ENCODE measurements around the gene PAPPA2. TPM values are rescaled to one million over a fixed set of nuclear protein-coding genes. Genes with fewer than 3 reads are reported as not detected.

The PAPPA2 gene
- total RNA-seq, 2 experiments from 2014 or later: 0.25 to 0.46 TPM

DNA sequence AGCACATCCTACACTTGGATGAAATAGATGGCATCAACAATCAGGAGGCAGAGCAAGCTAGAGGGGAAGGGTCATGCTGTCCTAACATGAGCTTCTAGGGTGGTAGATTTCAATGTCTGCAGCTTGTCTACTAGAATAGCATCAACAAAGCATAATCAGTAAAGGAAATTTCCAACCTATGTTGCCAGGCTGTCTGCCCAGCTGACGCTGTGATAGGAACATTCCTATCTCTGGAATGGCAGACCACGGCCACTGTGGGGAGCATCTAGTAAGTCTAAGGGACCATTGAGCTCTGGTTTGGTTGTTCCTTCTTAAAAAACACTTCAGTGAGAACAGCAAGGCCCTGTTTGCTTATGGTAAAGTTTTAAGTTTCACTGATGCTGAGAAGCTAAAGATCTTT, 206.8 kb downstream of the PAPPA2 start:
- CTCF ChIA-PET: no interaction called here
- no peaks in the 10 kb centered on the region for H3K9me3 Mint-ChIP-seq
- H3K36me3 Mint-ChIP-seq (ENCODE audit: low read depth): no peaks in the 10 kb centered on the region

DNA sequence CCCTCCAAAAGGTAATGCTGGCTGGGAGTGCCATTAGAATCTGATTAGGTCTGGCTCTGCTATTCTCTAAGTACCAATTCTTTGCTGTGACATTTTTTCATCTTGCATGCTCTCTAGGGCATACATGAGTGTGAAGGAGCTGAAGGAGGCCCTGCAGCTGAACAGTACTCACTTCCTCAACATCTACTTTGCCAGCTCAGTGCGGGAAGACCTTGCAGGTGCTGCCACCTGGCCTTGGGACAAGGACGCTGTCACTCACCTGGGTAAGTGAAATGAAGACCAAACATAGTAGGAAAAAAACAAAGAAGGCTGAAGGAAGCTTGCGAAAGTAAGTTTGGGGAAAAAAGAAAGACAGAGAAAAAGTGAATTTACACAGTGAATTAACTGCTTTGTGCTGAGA, 207.9 kb downstream of the PAPPA2 start:
- no peak overlapping the region for H3K27ac Mint-ChIP-seq
- no peaks in the 10 kb centered on the region for H3K27me3 Mint-ChIP-seq
- H3K4me3 Mint-ChIP-seq: no peak overlapping the region
- CTCF ChIA-PET: no interaction called here
- no peaks in the 10 kb centered on the region for H3K9me3 Mint-ChIP-seq
- no peaks in the 10 kb centered on the region for H3K4me1 Mint-ChIP-seq
- no peak for DNase-seq
- no peaks in the 10 kb centered on the region for H3K36me3 Mint-ChIP-seq (ENCODE audit: low read depth)
- POLR2A ChIA-PET: no interaction called here

More for the DNA sequence above, 206.8 kb downstream of the PAPPA2 start:
- Mint-ChIP-seq H3K27me3 (no peaks in the 10 kb centered on the region), H3K27ac (no peak overlapping the region), H3K4me1 (no peaks in the 10 kb centered on the region), H3K4me3 (no peak overlapping the region)
- no peak for DNase-seq
- POLR2A ChIA-PET: no interaction called here

DNA sequence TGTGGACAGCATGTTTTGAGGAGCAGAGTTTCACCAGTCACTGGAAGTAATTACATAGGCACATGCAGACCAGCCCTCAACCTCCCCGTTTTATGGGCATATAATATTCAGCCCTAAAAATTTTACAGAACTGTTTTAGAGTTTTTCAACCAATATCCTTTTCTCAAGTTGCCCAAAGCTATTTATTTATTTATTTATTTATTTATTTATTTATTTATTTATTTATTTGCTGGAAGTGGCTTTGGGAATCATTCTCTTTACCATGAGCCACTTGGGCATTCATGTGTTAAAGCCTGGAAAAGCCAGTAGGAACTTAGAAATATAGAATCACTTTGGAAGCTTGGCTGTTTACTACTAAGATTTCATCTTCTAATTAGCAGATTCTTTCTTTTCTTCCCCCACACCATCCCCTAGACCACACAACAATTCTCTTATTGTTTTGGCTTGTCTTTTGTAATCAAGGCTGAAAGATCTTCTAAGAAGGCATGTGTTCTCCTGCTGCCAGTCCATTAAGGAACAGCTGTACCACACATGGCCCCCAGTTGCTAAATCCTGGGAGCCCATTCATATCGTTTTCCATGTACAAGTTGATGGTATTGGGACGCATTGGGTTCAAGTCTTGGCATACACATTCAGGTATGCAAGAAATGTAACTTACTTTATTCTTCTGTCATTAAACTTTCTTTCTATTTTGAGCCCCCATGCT, 220.0 kb downstream of the PAPPA2 start:
- ChIA-PET CTCF (interaction anchor here (0.7 kb wide), 1 partner anchor 1182 kb away, joined by 3 read pairs; no protein-coding TSS in a partner anchor), POLR2A (no interaction called here)
- Mint-ChIP-seq H3K27ac (no peak overlapping the region), H3K4me1 (no peaks in the 10 kb centered on the region), H3K9me3 (no peaks in the 10 kb centered on the region), H3K4me3 (no peak overlapping the region), H3K27me3 (no peaks in the 10 kb centered on the region), H3K36me3 (ENCODE audit: low read depth) (no peaks in the 10 kb centered on the region)
- DNase-seq: no peak

DNA sequence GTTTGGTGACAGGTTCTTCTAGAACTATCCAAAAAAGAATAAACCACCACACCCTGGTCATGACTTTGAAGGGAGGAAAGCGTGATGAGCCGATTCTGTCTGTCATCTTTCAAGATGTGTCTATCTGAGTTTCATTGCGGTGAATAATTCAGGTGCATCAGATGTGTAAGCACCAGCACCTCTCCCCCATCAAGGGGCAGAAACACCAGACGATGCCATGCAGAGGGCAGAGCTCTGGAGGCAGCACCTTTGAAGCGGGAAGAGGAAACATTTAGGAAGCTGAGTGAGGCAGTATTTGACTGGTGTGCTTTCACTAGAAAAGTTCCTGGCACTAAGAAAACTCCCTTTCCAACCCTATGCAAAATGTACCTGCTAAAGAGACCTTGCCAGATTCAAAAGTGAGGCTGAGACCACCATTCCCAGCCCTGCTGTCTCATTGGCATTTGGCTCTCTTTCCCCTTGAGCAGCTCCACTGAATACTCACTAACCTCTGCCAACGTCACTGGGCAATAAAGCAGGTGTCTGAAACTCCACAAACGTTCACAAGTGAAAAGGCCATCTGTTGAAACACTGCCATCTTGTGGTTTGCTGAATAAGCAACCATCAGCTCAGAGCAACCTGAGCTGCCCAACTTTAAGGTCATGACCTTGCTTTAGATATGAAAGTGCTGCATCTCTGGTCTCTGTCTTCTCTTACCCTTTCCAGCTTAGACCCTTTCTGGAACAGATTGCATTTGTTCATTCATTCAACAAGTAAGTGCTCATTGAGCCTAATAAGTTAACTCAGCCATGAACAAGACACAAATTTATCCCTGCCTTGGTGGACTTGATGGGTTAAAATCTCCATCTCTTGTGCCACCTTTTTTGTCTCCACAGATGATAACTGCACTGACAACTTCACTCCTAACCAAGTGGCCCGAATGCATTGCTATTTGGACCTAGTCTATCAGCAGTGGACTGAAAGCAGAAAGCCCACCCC, 228.6 kb downstream of the PAPPA2 start:
- Mint-ChIP-seq H3K4me1 (no peaks in the 10 kb centered on the region), H3K9me3 (no peaks in the 10 kb centered on the region), H3K27ac (no peak overlapping the region), H3K27me3 (no peaks in the 10 kb centered on the region), H3K4me3 (no peak overlapping the region), H3K36me3 (ENCODE audit: low read depth) (no peaks in the 10 kb centered on the region)
- DNase-seq: peak; percentile 35
- CTCF ChIA-PET: no interaction called here
- POLR2A ChIA-PET: no interaction called here

DNA sequence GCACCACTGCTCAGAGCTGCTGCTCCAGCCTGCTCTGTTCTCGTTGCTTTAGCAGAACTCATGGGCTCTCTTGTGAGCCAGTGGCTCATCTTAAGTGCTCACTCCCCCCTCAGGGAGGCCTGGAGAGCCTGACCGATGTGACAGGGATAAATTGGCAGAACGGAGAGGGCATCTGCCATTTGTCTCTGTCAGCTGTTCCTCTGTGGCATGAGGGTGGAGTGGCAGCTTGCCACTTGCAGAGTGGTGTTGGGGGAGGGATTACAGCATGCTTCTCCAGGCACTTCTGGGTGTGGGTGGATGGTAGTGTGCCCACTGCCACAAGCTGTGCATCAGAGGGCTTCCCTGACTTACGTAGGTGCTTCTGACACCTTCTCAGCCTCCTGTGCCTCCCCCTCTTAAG, 229.5 kb downstream of the PAPPA2 start:
- Mint-ChIP-seq H3K27me3 (no peaks in the 10 kb centered on the region), H3K9me3 (no peaks in the 10 kb centered on the region), H3K27ac (no peak overlapping the region), H3K4me1 (no peaks in the 10 kb centered on the region), H3K4me3 (no peak overlapping the region), H3K36me3 (ENCODE audit: low read depth) (no peaks in the 10 kb centered on the region)
- no peak for DNase-seq
- CTCF ChIA-PET: no interaction called here
- POLR2A ChIA-PET: no interaction called here

DNA sequence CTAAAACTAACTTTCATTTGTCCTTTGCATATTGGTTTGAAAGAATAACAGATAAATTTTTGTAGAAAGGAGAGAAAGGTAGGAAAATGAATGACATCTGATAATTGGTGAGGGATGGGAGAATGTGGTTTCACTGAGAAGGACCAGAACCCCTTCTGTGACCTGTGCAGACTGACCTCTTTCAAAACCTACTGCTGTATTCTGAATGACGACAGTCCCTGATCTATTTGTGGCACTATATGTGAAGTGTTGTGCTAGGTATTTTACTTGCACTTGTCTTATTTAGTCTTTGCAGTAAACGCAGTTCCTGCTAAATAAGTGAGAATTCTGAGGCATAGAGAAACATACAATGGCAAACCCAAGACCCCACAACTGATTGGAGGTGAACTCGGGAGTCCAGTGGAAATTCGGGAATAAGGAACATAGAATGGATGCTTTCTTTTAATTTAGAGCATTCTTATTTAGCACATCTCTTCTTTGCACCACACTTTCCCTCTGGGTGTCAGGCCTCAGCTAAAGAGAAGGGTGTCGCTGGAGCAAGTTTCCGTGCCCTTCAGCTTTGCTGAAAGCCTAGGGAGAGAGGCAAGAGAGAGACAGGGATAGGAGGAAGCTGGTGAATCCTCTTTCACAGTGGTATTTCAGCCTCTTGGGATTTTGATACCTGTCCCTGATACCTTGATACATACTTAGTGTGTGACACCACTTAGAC, 230.2 kb downstream of the PAPPA2 start:
- ChIA-PET POLR2A (no interaction called here), CTCF (no interaction called here)
- Mint-ChIP-seq H3K36me3 (ENCODE audit: low read depth) (no peaks in the 10 kb centered on the region), H3K4me1 (no peaks in the 10 kb centered on the region), H3K27me3 (no peaks in the 10 kb centered on the region), H3K9me3 (no peaks in the 10 kb centered on the region), H3K27ac (no peak overlapping the region), H3K4me3 (no peak overlapping the region)
- no peak for DNase-seq

DNA sequence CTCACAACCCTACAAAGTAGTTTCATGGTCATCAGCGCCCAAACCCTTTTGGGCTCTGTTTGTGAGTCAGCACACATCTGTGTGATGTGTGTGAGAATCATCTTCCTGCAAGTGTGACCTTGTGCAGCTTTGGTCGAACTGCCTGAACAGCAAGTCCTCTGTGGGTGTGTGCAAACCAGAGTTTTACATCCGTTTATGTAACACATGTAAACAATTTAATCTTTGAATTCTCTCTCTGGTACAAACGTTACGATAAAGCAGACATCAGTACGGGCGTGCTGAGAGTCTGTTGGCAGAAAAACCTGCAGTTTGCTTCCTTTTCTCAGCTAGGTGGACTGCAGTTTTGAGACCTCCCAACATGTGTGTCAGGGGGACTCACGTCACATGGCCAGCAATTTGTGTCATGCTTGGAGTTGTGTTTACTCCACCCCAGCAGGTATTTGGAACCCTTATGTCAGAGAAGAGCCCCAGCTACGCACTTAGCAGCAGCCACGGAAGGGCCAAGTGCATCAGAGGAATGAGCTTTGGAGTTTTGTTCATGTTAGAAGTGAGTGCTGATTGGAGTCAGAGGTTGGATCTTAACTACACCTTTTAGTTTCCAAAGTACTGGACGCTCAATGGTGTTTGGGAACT, 230.8 kb downstream of the PAPPA2 start:
- no peaks in the 10 kb centered on the region for H3K36me3 Mint-ChIP-seq (ENCODE audit: low read depth)
- H3K4me1 Mint-ChIP-seq: no peaks in the 10 kb centered on the region
- CTCF ChIA-PET: no interaction called here
- POLR2A ChIA-PET: no interaction called here
- H3K27me3 Mint-ChIP-seq: no peaks in the 10 kb centered on the region
- no peak for DNase-seq
- H3K27ac Mint-ChIP-seq: no peak overlapping the region
- H3K4me3 Mint-ChIP-seq: no peak overlapping the region
- H3K9me3 Mint-ChIP-seq: no peaks in the 10 kb centered on the region

DNA sequence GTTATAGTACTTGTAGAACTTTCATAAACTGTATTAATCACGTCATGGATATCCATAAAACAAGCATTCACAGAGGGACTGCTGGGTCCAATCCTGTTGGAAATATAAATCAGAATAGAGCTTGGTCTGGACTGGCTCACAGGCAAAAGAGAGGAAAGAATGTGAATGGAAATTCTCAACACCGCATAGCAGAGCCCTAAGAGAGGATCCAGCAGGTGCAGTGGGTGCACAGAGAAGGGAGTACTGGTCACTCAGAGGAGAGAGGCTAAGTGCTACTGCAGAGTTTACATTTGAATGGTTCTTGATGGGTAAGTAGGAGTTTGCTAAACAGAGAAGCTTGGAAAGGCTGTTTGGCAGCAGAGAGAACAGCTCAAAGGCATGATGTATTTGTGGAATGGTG, 231.7 kb downstream of the PAPPA2 start:
- POLR2A ChIA-PET: no interaction called here

DNA sequence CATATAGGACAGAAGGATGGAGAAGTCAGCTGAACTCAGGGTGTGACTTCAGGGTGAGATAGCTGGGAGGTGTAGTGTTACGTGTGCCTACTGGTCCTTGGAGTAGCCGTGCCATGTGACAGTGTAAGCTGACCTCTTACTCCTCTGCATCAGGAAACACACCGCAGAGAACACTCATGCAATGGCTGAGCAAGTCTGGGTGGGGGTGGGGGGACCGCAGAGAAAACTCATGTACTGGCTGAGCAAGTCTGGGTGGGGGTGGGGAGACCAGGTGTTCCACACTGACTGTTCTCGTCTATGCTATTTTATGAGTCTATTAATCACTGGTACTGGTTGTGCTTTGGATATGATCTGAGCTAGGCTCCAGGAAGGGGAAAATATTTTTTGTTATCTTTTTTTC, 233.1 kb downstream of the PAPPA2 start:
- H3K9me3 Mint-ChIP-seq: no peaks in the 10 kb centered on the region
- ChIA-PET CTCF (no interaction called here), POLR2A (no interaction called here)

More for the DNA sequence above, 231.7 kb downstream of the PAPPA2 start:
- CTCF ChIA-PET: interaction anchor here (0.6 kb wide), 1 partner anchor 164 kb away, joined by 4 read pairs; no protein-coding TSS in a partner anchor
- H3K4me1 Mint-ChIP-seq: no peaks in the 10 kb centered on the region
- H3K36me3 Mint-ChIP-seq (ENCODE audit: low read depth): no peaks in the 10 kb centered on the region
- no peak overlapping the region for H3K27ac Mint-ChIP-seq
- DNase-seq: no peak
- no peaks in the 10 kb centered on the region for H3K27me3 Mint-ChIP-seq
- no peak overlapping the region for H3K4me3 Mint-ChIP-seq
- H3K9me3 Mint-ChIP-seq: no peaks in the 10 kb centered on the region

DNA sequence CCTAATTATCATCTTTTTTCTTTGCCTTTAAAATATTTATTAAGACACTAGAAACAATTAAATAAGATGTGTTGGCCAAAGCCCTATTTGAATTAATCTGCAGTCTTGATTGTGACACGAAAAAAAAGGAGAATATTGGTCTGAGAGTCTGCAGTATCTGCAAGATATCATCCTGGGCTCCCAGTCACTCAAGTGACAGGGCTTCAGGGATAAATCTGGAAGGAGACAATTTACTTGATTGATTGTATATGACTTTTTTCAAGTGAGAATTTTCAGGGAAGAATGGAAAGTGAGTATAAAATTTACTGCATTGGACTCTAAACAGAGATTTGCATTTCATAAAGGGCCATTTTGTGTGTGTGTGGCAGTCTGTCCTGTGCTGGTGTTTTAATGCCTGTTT, 233.7 kb downstream of the PAPPA2 start:
- Mint-ChIP-seq H3K36me3 (ENCODE audit: low read depth) (no peaks in the 10 kb centered on the region), H3K27me3 (no peaks in the 10 kb centered on the region), H3K4me3 (no peak overlapping the region), H3K9me3 (no peaks in the 10 kb centered on the region), H3K27ac (no peak overlapping the region), H3K4me1 (no peaks in the 10 kb centered on the region)
- no peak for DNase-seq
- ChIA-PET CTCF (no interaction called here), POLR2A (no interaction called here)

More for the DNA sequence above, 233.1 kb downstream of the PAPPA2 start:
- no peak for DNase-seq
- H3K27me3 Mint-ChIP-seq: no peaks in the 10 kb centered on the region
- no peak overlapping the region for H3K4me3 Mint-ChIP-seq
- no peaks in the 10 kb centered on the region for H3K4me1 Mint-ChIP-seq
- no peaks in the 10 kb centered on the region for H3K36me3 Mint-ChIP-seq (ENCODE audit: low read depth)
- no peak overlapping the region for H3K27ac Mint-ChIP-seq

DNA sequence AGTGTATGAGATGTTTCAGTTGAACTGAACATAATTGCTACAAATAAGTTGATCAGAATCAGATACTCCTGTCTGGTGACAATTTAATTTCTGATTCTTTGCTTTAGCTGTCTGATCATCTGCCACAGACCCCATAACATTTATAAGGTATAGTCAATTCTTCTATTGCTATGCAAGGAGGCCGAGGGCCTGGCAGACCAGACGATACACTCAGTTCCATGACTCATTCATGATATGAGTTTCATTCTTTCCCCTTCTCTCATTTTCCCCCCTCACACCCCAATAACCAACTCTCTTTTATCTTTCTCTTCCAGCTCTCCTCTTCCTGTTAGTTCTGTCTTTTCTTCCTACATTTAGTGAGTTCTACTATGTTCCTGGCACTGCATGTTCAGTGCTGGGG, 236.8 kb downstream of the PAPPA2 start:
- no peaks in the 10 kb centered on the region for H3K4me1 Mint-ChIP-seq
- H3K4me3 Mint-ChIP-seq: no peak overlapping the region
- no peaks in the 10 kb centered on the region for H3K36me3 Mint-ChIP-seq (ENCODE audit: low read depth)
- H3K27ac Mint-ChIP-seq: no peak overlapping the region
- no peaks in the 10 kb centered on the region for H3K27me3 Mint-ChIP-seq
- H3K9me3 Mint-ChIP-seq: no peaks in the 10 kb centered on the region
- POLR2A ChIA-PET: no interaction called here
- CTCF ChIA-PET: no interaction called here
- DNase-seq: no peak

DNA sequence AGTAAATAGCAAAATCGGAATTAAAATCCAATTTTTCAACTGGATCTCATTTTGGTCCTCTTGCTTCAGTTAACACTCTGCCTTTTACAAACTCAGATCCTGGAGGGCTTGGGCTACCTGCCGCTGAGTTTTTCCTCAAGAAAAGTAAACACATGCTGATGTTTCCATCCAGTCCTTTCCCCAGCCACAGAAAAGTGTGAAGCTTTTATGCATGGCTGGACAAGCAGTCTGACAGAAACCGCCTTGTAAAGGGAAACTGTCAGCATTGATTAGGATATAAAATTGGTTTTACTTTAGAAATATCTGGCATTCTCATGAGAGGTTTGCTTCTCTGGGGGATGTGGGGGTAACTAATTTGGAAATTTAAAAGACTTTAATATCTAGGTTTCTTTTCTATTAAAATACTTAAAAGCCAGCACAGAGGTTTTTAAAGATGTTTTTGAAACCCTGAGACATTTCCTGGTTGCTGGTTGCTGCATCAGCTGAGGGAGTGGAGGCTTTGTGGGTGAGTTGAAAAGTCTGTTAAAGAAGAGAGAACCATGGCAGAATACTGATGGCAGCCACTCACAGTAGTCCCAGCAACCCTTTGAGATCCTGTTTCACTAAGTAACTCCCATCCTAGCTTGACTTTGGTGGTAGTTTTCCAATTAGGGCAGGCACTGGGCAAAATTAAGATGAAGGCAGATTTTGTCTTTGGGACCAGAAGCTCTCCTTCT, 238.3 kb downstream of the PAPPA2 start:
- Mint-ChIP-seq H3K9me3 (no peaks in the 10 kb centered on the region), H3K27ac (no peak overlapping the region), H3K4me3 (no peak overlapping the region), H3K4me1 (no peaks in the 10 kb centered on the region), H3K27me3 (no peaks in the 10 kb centered on the region), H3K36me3 (ENCODE audit: low read depth) (no peaks in the 10 kb centered on the region)
- ChIA-PET CTCF (no interaction called here), POLR2A (no interaction called here)
- no peak for DNase-seq

All from activated CD4-positive, alpha-beta T cell treated with anti-CD3 and anti-CD28 coated beads, Interleukin-2, amount 10 ng/mL, durations not matched to agents 7 days and 5 days (primary cell).